Chondrocyte (in vitro differentiated cells): ENCODE measurements around the gene GFRA1. TPM values are rescaled to one million over a fixed set of nuclear protein-coding genes. Genes with fewer than 3 reads are reported as not detected.

Source experiments
- DNase-seq: peaks from one replicate; pipeline ENCODE4 v3.0.0; 2021; ENCODE audit warnings: mixed read lengths, low spot score
- H3K27ac Mint-ChIP-seq: one replicate; pipeline ENCODE4 v1.8.0; 2021; ENCODE audit warnings: mild to moderate bottlenecking, moderate library complexity, mixed read lengths; ENCODE audit not compliant: unreplicated experiment
- H3K27me3 Mint-ChIP-seq: 2 replicates; pipeline ENCODE4 v1.8.0; 2021; ENCODE audit warnings: low read depth, mixed read lengths
- H3K36me3 Mint-ChIP-seq: 2 replicates; pipeline ENCODE4 v1.8.0; 2021; ENCODE audit warnings: low read depth, mixed read lengths
- H3K4me1 Mint-ChIP-seq: 2 replicates; pipeline ENCODE4 v1.8.0; 2021; ENCODE audit warnings: low read depth, mild to moderate bottlenecking, mixed read lengths
- H3K4me3 Mint-ChIP-seq: one replicate; pipeline ENCODE4 v1.8.0; 2021; ENCODE audit warnings: mild to moderate bottlenecking, moderate library complexity, mixed read lengths; ENCODE audit not compliant: unreplicated experiment
- H3K9me3 Mint-ChIP-seq: 2 replicates; pipeline ENCODE4 v1.8.0; 2021; ENCODE audit warnings: low read depth, mixed read lengths
- total RNA-seq: library from RNA; stranded (reverse); gene quantifications from 3 replicates; pipeline ENCODE4 v1.2.1, GENCODE V29; 2021
- TF ChIP-seq, protein P1 (sequence below): fragments of 200-600 bp; sonication (generic); IDR thresholded peaks from 2 replicates; pipeline ENCODE4 v1.5.0; 2021; ENCODE audit warnings: antibody characterized with exemption, mild to moderate bottlenecking, moderate library complexity

GFRA1 gene
- total RNA-seq, 1 donor from 2014 or later, result 79.7 TPM

DNA sequence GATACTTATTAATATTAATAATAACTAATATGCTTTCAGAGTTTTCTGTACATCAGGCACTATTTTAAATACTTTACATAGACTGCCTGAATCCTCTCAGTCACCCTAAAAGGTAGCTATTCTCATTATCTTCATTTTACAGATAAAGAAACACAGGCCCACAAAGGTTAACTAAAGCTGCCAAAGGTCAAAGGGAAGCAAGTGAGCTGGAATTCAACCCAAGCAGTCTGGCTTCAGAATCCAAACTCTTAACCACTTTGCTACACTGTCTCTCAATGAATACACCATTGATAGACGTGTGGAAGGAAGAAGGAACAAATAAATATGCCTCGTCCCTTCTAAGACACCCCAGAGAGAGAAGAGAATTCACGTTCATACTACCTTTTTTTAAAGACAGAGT lies 52.0 kb downstream of the GFRA1 start:
- DNase-seq, result no peak
- H3K27me3 Mint-ChIP-seq, result no peaks in the 10 kb centered on the region
- H3K36me3 Mint-ChIP-seq, result no peaks in the 10 kb centered on the region
- TF ChIP-seq, protein P1, sequence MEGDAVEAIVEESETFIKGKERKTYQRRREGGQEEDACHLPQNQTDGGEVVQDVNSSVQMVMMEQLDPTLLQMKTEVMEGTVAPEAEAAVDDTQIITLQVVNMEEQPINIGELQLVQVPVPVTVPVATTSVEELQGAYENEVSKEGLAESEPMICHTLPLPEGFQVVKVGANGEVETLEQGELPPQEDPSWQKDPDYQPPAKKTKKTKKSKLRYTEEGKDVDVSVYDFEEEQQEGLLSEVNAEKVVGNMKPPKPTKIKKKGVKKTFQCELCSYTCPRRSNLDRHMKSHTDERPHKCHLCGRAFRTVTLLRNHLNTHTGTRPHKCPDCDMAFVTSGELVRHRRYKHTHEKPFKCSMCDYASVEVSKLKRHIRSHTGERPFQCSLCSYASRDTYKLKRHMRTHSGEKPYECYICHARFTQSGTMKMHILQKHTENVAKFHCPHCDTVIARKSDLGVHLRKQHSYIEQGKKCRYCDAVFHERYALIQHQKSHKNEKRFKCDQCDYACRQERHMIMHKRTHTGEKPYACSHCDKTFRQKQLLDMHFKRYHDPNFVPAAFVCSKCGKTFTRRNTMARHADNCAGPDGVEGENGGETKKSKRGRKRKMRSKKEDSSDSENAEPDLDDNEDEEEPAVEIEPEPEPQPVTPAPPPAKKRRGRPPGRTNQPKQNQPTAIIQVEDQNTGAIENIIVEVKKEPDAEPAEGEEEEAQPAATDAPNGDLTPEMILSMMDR, result no peak
- H3K9me3 Mint-ChIP-seq, result no peaks in the 10 kb centered on the region
- H3K4me1 Mint-ChIP-seq, result peaks cover 7% of the 10 kb centered on the region
- no peak overlapping the region for H3K4me3 Mint-ChIP-seq
- H3K27ac Mint-ChIP-seq, result no peak overlapping the region

DNA sequence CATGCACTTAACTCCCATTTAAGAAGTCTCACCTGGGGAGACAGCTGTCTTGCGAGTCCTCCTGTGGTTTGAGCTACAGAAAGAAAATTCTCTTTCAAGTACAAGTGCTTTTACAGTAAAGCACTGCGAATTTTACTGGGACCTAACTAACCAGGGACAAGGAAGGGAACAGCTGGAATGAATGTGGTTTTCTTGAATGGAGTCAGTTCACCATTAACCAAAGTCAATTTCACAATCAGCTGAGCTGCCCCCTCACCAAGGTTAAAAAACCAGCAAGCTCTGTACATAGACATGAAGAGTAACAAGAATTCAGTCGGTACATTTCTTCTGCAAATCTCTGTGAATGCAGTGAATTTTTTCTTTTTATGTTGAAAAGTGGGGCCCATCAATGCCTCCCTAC lies 56.3 kb downstream of the GFRA1 start:
- Mint-ChIP-seq H3K27me3 (no peaks in the 10 kb centered on the region), H3K9me3 (no peaks in the 10 kb centered on the region), H3K4me3 (no peak overlapping the region), H3K27ac (no peak overlapping the region), H3K36me3 (no peaks in the 10 kb centered on the region), H3K4me1 (peaks cover 26% of the 10 kb centered on the region)
- no peak for DNase-seq
- TF ChIP-seq, protein P1, result no peak

DNA sequence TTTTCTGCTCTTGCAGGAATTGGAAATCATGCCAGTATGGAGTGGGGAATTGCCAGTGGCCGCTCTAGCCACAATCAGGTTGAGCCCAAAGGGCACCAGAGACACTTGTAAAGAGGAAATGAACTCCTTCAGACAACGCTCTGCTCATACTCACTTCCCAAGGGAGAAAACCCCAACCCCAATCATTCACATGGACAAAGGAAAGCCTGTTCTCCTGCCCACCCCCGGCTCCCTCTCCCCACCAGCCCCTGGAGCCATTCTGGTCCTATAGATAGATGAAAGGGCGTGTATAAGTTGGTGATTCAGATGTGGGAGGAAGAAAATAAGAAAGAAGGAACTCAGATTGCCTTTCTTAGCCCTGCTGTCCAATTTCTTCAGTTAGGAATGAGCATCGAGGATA lies 57.4 kb downstream of the GFRA1 start:
- TF ChIP-seq, protein P1, result no peak
- DNase-seq, result no peak
- Mint-ChIP-seq H3K27ac (no peak overlapping the region), H3K4me1 (peaks cover 37% of the 10 kb centered on the region), H3K4me3 (no peak overlapping the region), H3K27me3 (no peaks in the 10 kb centered on the region), H3K9me3 (no peaks in the 10 kb centered on the region), H3K36me3 (no peaks in the 10 kb centered on the region)

DNA sequence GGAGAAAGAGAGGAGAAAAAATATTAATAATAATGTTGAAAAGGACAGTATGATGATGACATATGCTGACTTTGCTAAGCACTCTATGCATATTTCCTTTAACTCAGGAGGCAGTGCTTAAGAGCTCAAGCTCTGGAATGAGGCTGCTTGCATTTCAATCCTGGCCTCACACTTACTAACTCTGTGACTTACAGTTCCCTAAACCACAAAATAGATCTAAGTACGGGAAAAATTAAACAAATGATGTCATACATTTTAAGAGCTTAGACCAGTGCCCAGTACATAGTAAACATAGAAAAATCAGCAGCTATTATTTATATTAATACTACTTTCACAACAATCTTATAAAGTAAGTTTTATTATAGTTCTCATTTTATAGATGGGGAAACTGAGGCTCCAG lies 61.3 kb downstream of the GFRA1 start:
- TF ChIP-seq, protein P1, result no peak
- peaks cover 55% of the 10 kb centered on the region for H3K4me1 Mint-ChIP-seq
- no peaks in the 10 kb centered on the region for H3K36me3 Mint-ChIP-seq
- DNase-seq, result no peak
- H3K4me3 Mint-ChIP-seq, result peak overlapping the region; percentile 7
- H3K27me3 Mint-ChIP-seq, result no peaks in the 10 kb centered on the region
- peak overlapping the region; percentile 84 for H3K27ac Mint-ChIP-seq
- no peaks in the 10 kb centered on the region for H3K9me3 Mint-ChIP-seq

DNA sequence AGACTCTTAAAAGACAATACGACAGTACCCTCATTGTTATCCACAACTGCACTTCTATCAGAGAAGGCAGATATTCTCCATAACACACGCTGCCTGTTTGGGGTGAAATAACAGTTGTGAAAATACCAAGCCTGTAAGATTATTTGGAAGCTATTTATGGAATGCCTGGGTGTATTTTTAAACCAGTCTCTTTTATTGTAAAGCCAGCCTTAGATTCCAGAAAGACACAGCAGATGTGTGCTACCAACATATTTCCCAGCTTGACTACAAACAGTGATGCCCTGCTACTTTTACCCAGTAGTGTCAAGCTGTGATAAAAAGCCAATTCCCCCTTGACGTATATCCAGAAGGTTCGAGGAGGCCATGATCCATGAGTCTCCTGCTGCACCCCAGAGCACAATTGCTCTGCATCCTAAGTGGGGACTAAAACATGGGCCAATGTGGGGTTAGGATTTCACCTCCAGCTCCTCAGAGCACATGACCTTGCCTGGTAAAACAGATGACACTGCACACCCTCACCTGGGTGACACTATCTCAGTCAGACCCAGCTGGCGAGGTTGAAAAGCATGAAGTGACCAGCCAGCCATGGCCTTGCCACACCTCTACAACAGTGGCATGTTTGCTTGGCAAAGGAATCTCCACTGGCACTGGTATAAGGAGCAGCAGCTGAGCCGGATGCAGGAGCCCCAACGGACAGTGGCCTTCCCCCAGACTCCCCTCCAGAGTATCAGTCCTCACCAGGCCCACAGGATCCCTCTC lies 62.2 kb downstream of the GFRA1 start:
- Mint-ChIP-seq H3K4me1 (peaks cover 57% of the 10 kb centered on the region), H3K27ac (peak overlapping the region; percentile 84), H3K36me3 (no peaks in the 10 kb centered on the region), H3K9me3 (no peaks in the 10 kb centered on the region), H3K4me3 (no peak overlapping the region), H3K27me3 (no peaks in the 10 kb centered on the region)
- TF ChIP-seq, protein P1, result no peak
- DNase-seq, result no peak
